NCI-H69 (cell line): ENCODE data around the gene SNW1.
"Not testable (repeated sequence)": the region's sequence is repeated elsewhere in the genome, so short reads cannot be mapped to it uniquely, and the experiment has no call there.

Experiments used
- DNase-seq: peaks from one replicate; lab custom pipeline; 2025; lab: John Stamatoyannopoulos, UW

The SNW1 gene

GRCh38 chr14:77760381-77761204 is at the start of gene SNW1:
Gene SNW1 (minus strand): TSS chr14:77761156. CDS start chr14:77761127, 29 bp downstream.
- peak; percentile 98 for DNase-seq

GRCh38 chr14:77809011-77809410 is 48.1 kb upstream of the SNW1 start:
- no peak for DNase-seq

GRCh38 chr14:77808250-77808649 is 47.3 kb upstream of the SNW1 start:
- DNase-seq = no peak

GRCh38 chr14:77805706-77806105 is 44.8 kb upstream of the SNW1 start:
- DNase-seq = no peak

- DNase-seq = peak; percentile 64
Measured at GRCh38 chr14:77804592-77804991, 43.6 kb upstream of the SNW1 start.

GRCh38 chr14:77800814-77801213 is 39.9 kb upstream of the SNW1 start:
- no peak for DNase-seq

GRCh38 chr14:77799863-77800730 is 39.1 kb upstream of the SNW1 start, which contains the start of gene ADCK1:
Gene ADCK1 (plus strand): TSS chr14:77800109. CDS start chr14:77818979, 18,870 bp downstream.
- DNase-seq = peak; percentile 96

GRCh38 chr14:77799456-77799855 is 38.5 kb upstream of the SNW1 start:
- DNase-seq = not testable (repeated sequence)

- no peak for DNase-seq
Measured at GRCh38 chr14:77794357-77794756, 33.4 kb upstream of the SNW1 start.

- DNase-seq = not testable (repeated sequence)
Measured at GRCh38 chr14:77793255-77793654, 32.3 kb upstream of the SNW1 start.

GRCh38 chr14:77791225-77791600 is 30.3 kb upstream of the SNW1 start:
- no peak for DNase-seq

GRCh38 chr14:77790566-77791224 is 29.7 kb upstream of the SNW1 start:
- DNase-seq = peak; percentile 71

GRCh38 chr14:77786148-77786547 is 25.2 kb upstream of the SNW1 start:
- DNase-seq = no peak

- DNase-seq = no peak
Measured at GRCh38 chr14:77782202-77782601, 21.2 kb upstream of the SNW1 start.

- DNase-seq = not testable (repeated sequence)
Measured at GRCh38 chr14:77773966-77774365, 13.0 kb upstream of the SNW1 start.

- not testable (repeated sequence) for DNase-seq
Measured at GRCh38 chr14:77768442-77769069, 7.6 kb upstream of the SNW1 start.

- no peak for DNase-seq
Measured at GRCh38 chr14:77763978-77764377, 3.0 kb upstream of the SNW1 start.

- DNase-seq = no peak
Measured at GRCh38 chr14:77763316-77763715, 2.4 kb upstream of the SNW1 start.

- DNase-seq = peak; percentile 66
Measured at GRCh38 chr14:77761205-77761931, 412 bp upstream of the SNW1 start.

- DNase-seq = no peak
Measured at GRCh38 chr14:77752799-77753516, 8.0 kb downstream of the SNW1 start.
